OCI-M2 (cell line): ENCODE data around the gene DCTN3.

ENCODE experiments used
- DNase-seq: peaks from one replicate; lab custom pipeline; 2025; ENCODE audit not compliant: unreplicated experiment; lab: John Stamatoyannopoulos, UW

Gene DCTN3

GRCh38 chr9:34620061-34620994 is at the start of gene DCTN3:
TSS of gene DCTN3 (minus strand) at chr9:34620495. CDS start at chr9:34620464, 31 bp downstream.
- DNase-seq: peak; percentile 86

- DNase-seq: peak; percentile 8
Observed at GRCh38 chr9:34665381-34666250, 45.3 kb upstream of the DCTN3 start.

GRCh38 chr9:34665067-34665380 is 44.7 kb upstream of the DCTN3 start:
- no peak for DNase-seq

GRCh38 chr9:34664281-34665066 is 44.2 kb upstream of the DCTN3 start:
- DNase-seq: peak; percentile 51

DNA sequence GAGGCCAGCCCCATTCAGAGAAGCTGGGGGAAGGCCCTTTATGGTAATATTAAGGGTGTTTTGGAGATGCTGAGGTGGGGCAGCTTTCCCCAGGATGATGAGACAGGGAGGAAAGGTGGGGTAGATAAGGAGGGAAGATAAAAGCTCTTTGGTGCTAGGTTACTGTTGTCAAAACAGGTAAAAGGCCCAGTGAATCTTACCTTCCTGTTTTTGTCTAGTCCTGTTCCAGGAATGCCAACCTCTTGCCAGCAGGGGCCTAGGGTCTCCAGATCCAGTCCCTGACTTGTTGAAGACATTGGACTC is 43.0 kb upstream of the DCTN3 start:
- no peak for DNase-seq

DNA sequence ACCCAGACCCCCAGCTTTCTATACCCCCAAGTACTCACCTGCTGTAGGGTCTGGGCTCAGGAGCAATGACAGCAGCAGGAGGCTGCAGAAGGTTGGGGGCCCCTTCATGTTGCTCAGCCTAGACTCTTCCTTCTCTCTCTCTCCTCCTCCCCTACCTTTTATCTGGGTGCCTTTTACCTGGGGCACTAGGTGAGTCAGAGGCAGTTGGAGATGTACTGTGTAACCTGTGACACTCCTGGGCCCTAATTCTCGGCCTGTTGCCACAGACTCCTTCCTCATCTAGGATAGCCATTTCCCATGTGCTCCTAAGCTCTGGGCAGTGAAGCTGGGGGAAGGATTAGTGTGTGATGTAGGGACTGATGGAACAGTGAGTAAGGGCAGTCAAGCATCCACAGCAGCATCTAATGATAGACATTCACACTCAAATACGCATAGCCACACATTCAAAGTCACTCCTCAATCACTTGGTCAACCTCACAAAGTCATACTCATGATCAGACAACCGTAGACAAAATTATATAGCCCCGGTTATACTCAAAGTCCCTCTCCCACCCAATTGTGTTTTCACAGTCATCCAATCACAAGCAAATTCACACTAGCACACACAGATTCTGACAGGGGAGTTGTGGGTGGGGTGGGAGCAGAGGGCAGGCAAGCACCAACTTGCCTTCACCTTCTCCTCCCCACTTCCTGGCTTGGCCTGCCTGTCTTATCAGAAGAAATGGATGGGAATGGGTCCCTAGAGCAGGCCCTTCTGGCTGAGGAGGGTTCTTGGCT is 42.4 kb upstream of the DCTN3 start, which contains the start of gene CCL27:
Gene CCL27 (minus strand): TSS at position 132 of the 777 bp plus-strand sequence. CDS start 24 bp downstream, at position 108.
- DNase-seq: no peak

- DNase-seq: no peak
Observed at GRCh38 chr9:34659592-34660253, 39.4 kb upstream of the DCTN3 start.

GRCh38 chr9:34658461-34658860 is 38.2 kb upstream of the DCTN3 start:
- no peak for DNase-seq

DNA sequence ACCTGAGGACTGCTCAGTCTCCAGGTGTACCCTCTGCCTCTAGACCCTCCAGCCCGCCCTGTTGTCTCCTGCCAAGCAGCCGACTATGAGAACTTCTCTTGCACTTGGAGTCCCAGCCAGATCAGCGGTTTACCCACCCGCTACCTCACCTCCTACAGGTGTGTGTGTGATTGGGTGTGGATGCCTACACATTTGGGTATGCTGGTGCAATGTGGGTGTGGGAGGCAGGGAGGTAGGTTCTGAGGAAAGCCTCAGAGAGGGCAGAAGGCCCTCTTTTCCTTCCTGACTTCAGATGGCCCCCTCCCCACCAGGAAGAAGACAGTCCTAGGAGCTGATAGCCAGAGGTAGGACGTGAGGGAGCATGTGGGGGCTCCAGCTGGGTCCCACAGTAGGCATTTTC is 36.7 kb upstream of the DCTN3 start:
- DNase-seq: no peak

- DNase-seq: no peak
Observed at GRCh38 chr9:34655394-34655793, 35.1 kb upstream of the DCTN3 start.

GRCh38 chr9:34654323-34655051 is 34.2 kb upstream of the DCTN3 start:
- no peak for DNase-seq

DNA sequence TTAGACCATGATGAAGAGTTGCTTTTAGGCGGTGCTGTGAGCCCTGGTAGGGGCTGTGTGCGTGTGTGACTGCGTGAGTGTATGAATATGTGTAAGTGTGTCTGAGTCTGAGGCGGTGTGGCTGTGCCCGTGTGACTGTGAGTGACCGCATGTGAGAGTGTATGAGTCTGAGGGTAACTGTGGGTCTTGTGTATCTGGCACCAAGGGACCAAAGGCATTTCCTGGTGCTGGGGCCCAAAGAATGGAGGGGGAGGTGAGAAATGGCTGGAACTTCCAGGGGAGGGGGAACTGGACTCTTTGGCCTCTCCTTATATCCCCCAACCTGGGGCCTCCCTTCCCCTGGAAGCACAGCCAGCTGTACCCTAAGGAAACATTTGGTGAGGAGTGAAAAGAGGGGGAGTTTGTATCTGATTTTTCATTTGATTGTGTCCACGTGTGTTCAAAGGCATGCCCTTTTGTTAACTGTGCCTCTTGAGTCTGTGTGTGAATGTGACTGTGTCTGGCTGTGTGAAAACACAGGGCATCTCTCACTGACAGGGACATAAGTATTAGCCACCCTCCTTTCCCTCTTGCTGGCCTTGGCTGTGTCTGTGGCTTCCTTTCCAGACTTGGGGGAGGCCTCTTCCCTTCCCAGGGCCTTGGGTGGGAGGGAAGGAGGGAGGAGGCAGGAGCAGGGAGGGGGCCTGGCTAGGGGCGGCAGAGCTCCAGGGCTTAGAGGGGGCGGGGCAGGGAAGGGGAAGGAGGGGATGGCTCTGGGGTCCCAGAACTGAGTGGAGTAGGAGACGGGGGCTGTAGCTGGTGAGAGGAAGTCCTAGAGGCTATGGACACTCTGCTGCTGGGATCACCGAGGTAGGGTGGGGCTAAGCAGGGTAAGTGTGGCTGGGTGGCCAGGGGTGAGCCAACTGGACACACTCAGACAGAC is 33.1 kb upstream of the DCTN3 start:
- no peak for DNase-seq

GRCh38 chr9:34652602-34653000 is 32.3 kb upstream of the DCTN3 start:
- DNase-seq: no peak

DNA sequence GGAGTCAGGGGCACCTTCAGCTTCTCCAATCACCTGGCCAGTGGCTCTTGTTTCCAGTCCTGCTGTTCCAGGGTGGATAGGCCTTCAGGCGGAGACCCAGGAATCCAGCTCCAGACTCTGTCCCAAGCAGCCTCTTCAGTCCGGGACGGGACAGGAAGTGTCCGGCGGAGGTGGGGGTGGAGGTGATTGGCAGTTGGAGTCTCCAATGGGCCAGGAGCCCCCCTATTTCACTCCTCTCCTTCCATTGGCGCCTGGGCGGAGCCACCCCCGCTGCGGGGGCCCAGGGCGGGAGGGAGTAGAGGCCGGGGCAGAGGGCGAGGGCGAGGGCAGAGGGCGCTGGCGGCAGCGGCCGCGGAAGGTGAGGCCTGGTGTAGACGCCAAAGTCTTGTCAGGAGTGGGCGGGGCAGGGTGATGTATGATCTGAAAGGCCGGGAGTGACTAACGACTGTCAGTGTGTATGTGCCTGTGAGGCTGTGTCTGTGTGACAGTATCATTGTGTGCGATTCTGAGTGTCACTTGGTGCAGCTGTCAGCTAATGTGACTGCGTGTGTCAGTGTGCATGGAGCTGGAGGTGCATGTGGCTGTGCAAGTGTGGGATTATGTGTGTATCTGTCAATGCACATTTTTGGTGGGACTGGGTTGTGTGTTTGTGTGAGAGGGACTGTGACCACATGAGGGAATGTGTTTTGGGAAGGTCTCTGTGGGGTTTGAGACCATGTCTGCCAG is 31.7 kb upstream of the DCTN3 start, which contains the start of gene IL11RA:
Gene IL11RA (plus strand): TSS at position 310 of the 726 bp plus-strand sequence. CDS start 3,033 bp downstream, outside the sequence.
- no peak for DNase-seq

GRCh38 chr9:34651321-34651720 is 31.0 kb upstream of the DCTN3 start:
- DNase-seq: no peak

DNA sequence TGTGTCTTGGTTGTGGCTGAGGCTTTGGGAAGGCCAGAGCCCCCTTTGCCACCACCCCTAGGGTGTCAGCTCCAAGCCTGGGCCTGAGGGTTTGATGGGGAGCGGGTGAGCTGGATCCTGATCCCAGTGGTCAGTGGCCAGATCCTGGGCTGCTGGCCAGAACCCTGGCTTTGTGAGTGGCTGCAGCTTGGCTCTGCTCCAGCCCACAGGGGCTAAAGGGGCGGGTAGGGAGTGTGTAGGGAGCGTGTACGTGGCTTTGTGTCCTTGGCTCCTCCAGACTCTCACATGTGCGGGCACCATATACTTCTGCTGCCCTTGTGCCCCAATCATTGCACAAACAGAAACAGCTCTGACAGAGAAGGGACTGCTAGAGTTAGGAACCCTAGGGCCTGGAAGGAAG is 30.5 kb upstream of the DCTN3 start:
- no peak for DNase-seq

DNA sequence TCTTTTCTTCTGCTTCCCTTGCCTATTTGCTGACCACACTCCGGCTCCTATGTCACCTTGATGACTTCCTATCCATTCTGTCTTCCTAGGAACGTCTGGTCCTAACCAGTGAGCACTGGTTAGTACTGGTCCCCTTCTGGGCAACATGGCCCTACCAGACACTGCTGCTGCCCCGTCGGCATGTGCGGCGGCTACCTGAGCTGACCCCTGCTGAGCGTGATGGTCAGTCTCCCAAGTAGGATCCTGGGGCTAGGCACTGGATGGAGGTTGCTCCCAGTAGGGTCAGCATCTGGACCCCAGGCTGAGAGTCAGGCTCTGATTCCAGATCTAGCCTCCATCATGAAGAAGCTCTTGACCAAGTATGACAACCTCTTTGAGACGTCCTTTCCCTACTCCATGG is 28.4 kb upstream of the DCTN3 start:
- DNase-seq: no peak
